Stimulated activated CD4-positive, alpha-beta T cell treated with anti-CD3 and anti-CD28 coated beads, Interleukin-4, amount 100 ng/mL, for 48 hours (primary cell): ENCODE data around the gene SNCG.
"Not testable (repeated sequence)": the region's sequence is repeated elsewhere in the genome, so short reads cannot be mapped to it uniquely, and the experiment has no call there.

Source experiments
- DNase-seq, 2 donors: peaks; one replicate each; pipeline ENCODE4 v3.0.0-alpha.2; 2020; ENCODE audit warnings: low read depth in 2 of 2

SNCG gene

GRCh38 chr10:86974484-86974883, 16.1 kb downstream of the SNCG start:
- DNase-seq, result no peak

- DNase-seq, result no peak
These were observed 18.1 kb downstream of the SNCG start for GRCh38 chr10:86976362-86977056.

- DNase-seq, result not testable (repeated sequence)
These were observed 20.1 kb downstream of the SNCG start for GRCh38 chr10:86978457-86978856.

GRCh38 chr10:86979296-86979818, 21.0 kb downstream of the SNCG start:
- no peak for DNase-seq

GRCh38 chr10:86979977-86980448, 21.6 kb downstream of the SNCG start:
- DNase-seq, result no peak

GRCh38 chr10:86981020-86981419, 22.6 kb downstream of the SNCG start:
- not testable (repeated sequence) for DNase-seq

GRCh38 chr10:86981716-86982115, 23.3 kb downstream of the SNCG start:
- DNase-seq, result no peak

GRCh38 chr10:86984498-86984897, 26.1 kb downstream of the SNCG start:
- DNase-seq, result not testable (repeated sequence)

GRCh38 chr10:86988520-86988919, 30.1 kb downstream of the SNCG start:
- no peak for DNase-seq

GRCh38 chr10:86991362-86991761, 33.0 kb downstream of the SNCG start:
- not testable (repeated sequence) for DNase-seq

GRCh38 chr10:86992456-86992855, 34.1 kb downstream of the SNCG start:
- no peak for DNase-seq

- no peak for DNase-seq
These were observed 34.5 kb downstream of the SNCG start for GRCh38 chr10:86992929-86993328.

- not testable (repeated sequence) for DNase-seq
These were observed 41.5 kb downstream of the SNCG start for GRCh38 chr10:86999802-87000403.

GRCh38 chr10:87000491-87000890, 42.1 kb downstream of the SNCG start:
- DNase-seq, result no peak

GRCh38 chr10:87007124-87007523, 48.7 kb downstream of the SNCG start:
- DNase-seq, result not testable (repeated sequence)

GRCh38 chr10:87007674-87008073, 49.3 kb downstream of the SNCG start:
- not testable (repeated sequence) for DNase-seq

GRCh38 chr10:87008303-87008702, 49.9 kb downstream of the SNCG start:
- DNase-seq, result not testable (repeated sequence)

- DNase-seq, result not testable (repeated sequence)
These were observed 50.8 kb downstream of the SNCG start for GRCh38 chr10:87009134-87009696.
